T-helper 1 cell treated with Interleukin-12 subunit alpha and Interleukin-12 subunit beta and Interleukin-4 antibody, amounts not matched to agents 30 μg/mL and 1 μg/mL, for 36 hours (primary cell): Measurements from ENCODE around the gene TNFRSF6B.
A peak's percentile ranks its signal among the peaks of the same experiment; 100 is the strongest.
"Not testable (repeated sequence)": the region's sequence is repeated elsewhere in the genome, so short reads cannot be mapped to it uniquely, and the experiment has no call there.

Source experiments
- H3K27ac Mint-ChIP-seq: one replicate; pipeline ENCODE4 v1.8.0; 2021; ENCODE audit warnings: mild to moderate bottlenecking, mixed read lengths
- H3K27me3 Mint-ChIP-seq: one replicate; pipeline ENCODE4 v1.8.0; 2021; ENCODE audit warnings: low read depth, mixed read lengths
- H3K36me3 Mint-ChIP-seq: one replicate; pipeline ENCODE4 v1.8.0; 2021; ENCODE audit warnings: low read depth, mixed read lengths
- H3K4me1 Mint-ChIP-seq: one replicate; pipeline ENCODE4 v1.8.0; 2021; ENCODE audit warnings: low read depth, mixed read lengths
- H3K4me3 Mint-ChIP-seq: one replicate; pipeline ENCODE4 v1.8.0; 2021; ENCODE audit warnings: mild to moderate bottlenecking, moderate library complexity, mixed read lengths
- H3K9me3 Mint-ChIP-seq: one replicate; pipeline ENCODE4 v1.8.0; 2021; ENCODE audit warnings: mixed read lengths

TNFRSF6B gene

DNA sequence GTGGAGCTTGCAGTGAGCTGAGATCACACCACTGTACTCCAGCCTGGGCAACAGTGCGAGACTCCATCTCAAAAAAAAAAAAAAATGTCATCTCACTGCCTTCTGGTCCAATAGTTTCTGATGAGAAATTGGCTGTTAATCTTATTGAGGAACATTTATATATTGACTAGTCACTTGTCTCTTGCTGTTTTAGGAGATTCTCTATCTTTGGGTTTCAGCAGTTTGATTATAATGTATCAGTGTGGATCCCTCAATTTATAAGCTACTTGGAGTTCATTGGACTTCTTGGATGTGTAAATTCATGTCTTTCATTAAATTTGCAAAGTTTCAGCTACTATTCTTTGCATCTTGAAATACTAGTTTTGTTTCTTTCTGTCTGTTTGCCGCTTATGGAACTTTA is 22.5 kb downstream of the TNFRSF6B start:
- Mint-ChIP-seq H3K9me3 (peaks cover 16% of the 10 kb centered on the region), H3K36me3 (peaks cover 61% of the 10 kb centered on the region), H3K27me3 (no peaks in the 10 kb centered on the region), H3K27ac (no peak overlapping the region), H3K4me3 (no peak overlapping the region), H3K4me1 (peaks cover 16% of the 10 kb centered on the region)

- peaks cover 17% of the 10 kb centered on the region for H3K4me1 Mint-ChIP-seq
- H3K27me3 Mint-ChIP-seq, H3K4me3 Mint-ChIP-seq: not testable (repeated sequence)
- peaks cover 52% of the 10 kb centered on the region for H3K36me3 Mint-ChIP-seq
- peak overlapping the region; percentile 19 for H3K27ac Mint-ChIP-seq
- peaks cover 12% of the 10 kb centered on the region for H3K9me3 Mint-ChIP-seq
Measured at GRCh38 chr20:63722967-63723622, 26.6 kb downstream of the TNFRSF6B start.

DNA sequence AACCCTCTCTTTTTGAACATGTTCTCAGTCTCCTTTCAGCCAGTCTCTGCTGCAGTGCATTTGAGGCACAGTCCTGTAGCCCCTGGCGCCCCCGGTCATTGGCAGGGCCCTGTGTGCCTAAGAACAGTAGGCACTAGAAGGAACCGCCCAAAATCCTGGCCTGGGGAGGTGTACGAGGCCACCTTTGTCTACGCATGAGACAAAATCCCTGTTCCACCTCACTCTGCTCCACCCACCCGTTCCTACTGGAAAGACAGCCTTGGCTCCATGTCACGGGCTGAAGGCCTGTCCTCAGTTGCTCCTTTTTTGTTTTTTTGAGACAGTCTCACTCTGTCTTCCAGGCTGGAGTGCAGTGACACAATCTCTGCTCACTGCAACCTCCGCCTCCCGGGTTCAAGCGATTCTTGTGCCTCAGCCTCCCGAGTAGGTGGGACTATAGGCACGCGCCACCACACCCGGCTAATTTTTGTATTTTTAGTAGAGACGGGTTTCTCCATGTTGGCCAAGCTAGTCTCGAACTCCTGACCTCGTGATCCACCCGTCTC is 33.8 kb downstream of the TNFRSF6B start:
- H3K4me1 Mint-ChIP-seq = peaks cover 31% of the 10 kb centered on the region
- not testable (repeated sequence) for H3K9me3 Mint-ChIP-seq, H3K27me3 Mint-ChIP-seq, H3K27ac Mint-ChIP-seq
- H3K36me3 Mint-ChIP-seq = peaks cover 33% of the 10 kb centered on the region
- H3K4me3 Mint-ChIP-seq = peak overlapping the region; percentile 36

- peaks cover 27% of the 10 kb centered on the region for H3K36me3 Mint-ChIP-seq
- H3K4me1 Mint-ChIP-seq = peaks cover 37% of the 10 kb centered on the region
- no peak overlapping the region for H3K27ac Mint-ChIP-seq
Measured at GRCh38 chr20:63731410-63731809, 35.0 kb downstream of the TNFRSF6B start.

GRCh38 chr20:63732118-63733095 is 36.0 kb downstream of the TNFRSF6B start:
- no peaks in the 10 kb centered on the region for H3K27me3 Mint-ChIP-seq
- H3K4me1 Mint-ChIP-seq = peaks cover 34% of the 10 kb centered on the region
- no peak overlapping the region for H3K27ac Mint-ChIP-seq
- H3K4me3 Mint-ChIP-seq = no peak overlapping the region
- no peaks in the 10 kb centered on the region for H3K9me3 Mint-ChIP-seq
- H3K36me3 Mint-ChIP-seq = peaks cover 20% of the 10 kb centered on the region

More at GRCh38 chr20:63731410-63731809, 35.0 kb downstream of the TNFRSF6B start:
- H3K27me3 Mint-ChIP-seq = no peaks in the 10 kb centered on the region
- H3K4me3 Mint-ChIP-seq = no peak overlapping the region
- no peaks in the 10 kb centered on the region for H3K9me3 Mint-ChIP-seq

DNA sequence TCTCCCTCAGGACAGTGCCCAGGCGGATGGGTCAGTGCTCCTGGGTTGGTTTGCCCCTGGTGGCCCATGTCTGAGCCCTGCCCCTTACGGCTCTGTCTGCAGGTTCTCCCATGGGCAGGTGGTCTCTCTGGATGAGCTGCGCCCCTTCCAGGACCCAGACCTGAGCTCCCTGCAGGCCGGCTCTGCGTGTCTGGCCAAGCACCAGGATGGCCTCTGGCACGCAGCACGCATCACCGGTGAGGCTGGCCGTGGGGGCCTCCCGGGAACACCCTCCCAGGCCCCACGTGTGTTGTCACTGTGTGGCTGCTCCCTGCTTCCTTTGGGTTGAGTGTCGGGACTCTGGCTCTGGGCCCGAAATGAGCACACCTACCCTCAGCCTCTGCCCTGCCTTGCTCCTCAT is 36.7 kb downstream of the TNFRSF6B start:
- H3K9me3 Mint-ChIP-seq = no peaks in the 10 kb centered on the region
- H3K27ac Mint-ChIP-seq = peak overlapping the region; percentile 37
- peaks cover 31% of the 10 kb centered on the region for H3K4me1 Mint-ChIP-seq
- no peak overlapping the region for H3K4me3 Mint-ChIP-seq
- peaks cover 18% of the 10 kb centered on the region for H3K36me3 Mint-ChIP-seq
- no peaks in the 10 kb centered on the region for H3K27me3 Mint-ChIP-seq

DNA sequence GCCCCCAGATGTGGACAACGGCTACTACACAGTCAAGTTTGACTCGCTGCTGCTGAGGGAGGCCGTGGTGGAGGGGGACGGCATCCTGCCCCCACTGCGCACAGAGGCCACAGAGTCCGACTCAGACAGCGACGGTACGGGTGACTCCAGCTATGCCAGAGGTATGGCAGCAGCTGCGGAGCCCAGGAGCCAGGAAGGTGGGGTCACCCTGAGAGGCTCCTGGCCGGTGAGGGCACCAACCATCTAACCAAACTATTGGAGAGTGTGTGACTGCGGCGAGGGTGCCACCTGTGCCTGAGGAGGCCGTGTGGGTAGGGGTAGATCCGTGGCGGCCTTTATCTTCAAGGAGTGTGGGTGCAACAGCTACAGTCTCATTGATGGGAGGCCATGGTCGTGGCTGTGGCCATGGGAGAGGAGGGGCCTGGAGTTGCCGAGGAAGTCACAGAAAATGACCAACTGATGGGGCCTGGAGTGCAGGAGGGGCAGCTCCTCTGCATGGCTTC is 37.2 kb downstream of the TNFRSF6B start:
- Mint-ChIP-seq H3K4me3 (no peak overlapping the region), H3K36me3 (peaks cover 14% of the 10 kb centered on the region), H3K9me3 (no peaks in the 10 kb centered on the region), H3K27me3 (no peaks in the 10 kb centered on the region), H3K27ac (peak overlapping the region; percentile 37), H3K4me1 (peaks cover 27% of the 10 kb centered on the region)

GRCh38 chr20:63734111-63734945 is 37.9 kb downstream of the TNFRSF6B start:
- Mint-ChIP-seq H3K36me3 (peaks cover 12% of the 10 kb centered on the region), H3K27me3 (no peaks in the 10 kb centered on the region), H3K9me3 (no peaks in the 10 kb centered on the region), H3K27ac (peak overlapping the region; percentile 19), H3K4me1 (peaks cover 22% of the 10 kb centered on the region), H3K4me3 (no peak overlapping the region)

DNA sequence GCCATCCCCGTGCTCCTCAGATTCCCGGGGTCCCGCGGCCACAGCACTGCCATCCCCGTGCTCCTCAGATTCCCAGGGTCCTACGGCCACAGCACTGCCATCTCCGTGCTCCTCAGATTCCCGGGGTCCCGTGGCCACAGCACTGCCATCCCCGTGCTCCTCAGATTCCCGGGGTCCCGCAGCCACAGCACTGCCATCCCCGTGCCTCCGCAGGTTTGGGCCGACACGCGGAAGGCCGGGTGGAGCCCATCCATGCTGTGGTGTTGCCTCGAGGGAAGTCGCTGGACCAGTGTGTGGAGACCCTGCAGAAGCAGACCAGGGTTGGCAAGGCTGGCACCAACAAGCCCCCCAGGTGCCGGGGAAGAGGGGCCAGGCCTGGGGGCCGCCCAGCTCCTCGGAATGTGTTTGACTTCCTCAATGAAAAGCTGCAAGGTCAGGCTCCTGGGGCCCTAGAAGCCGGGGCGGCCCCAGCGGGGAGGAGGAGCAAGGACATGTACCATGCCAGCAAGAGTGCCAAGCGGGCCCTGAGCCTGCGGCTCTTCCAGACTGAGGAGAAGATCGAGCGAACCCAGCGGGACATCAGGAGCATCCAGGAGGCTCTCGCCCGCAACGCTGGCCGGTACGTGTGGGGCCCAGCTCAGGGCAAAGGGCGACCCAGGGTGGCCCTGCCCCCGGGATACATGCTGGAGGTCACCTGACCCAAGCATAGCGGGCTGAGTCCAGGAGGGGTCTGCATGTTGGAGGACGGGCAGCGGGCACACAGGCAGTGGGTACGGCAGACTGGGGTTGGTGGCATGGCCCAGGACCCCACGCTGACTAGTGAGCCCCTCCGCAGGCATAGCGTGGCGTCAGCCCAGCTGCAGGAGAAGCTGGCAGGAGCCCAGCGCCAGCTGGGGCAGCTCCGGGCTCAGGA is 38.8 kb downstream of the TNFRSF6B start:
- no peaks in the 10 kb centered on the region for H3K9me3 Mint-ChIP-seq
- peaks cover 16% of the 10 kb centered on the region for H3K4me1 Mint-ChIP-seq
- no peaks in the 10 kb centered on the region for H3K27me3 Mint-ChIP-seq
- H3K4me3 Mint-ChIP-seq = no peak overlapping the region
- H3K36me3 Mint-ChIP-seq = peaks cover 9% of the 10 kb centered on the region
- no peak overlapping the region for H3K27ac Mint-ChIP-seq

DNA sequence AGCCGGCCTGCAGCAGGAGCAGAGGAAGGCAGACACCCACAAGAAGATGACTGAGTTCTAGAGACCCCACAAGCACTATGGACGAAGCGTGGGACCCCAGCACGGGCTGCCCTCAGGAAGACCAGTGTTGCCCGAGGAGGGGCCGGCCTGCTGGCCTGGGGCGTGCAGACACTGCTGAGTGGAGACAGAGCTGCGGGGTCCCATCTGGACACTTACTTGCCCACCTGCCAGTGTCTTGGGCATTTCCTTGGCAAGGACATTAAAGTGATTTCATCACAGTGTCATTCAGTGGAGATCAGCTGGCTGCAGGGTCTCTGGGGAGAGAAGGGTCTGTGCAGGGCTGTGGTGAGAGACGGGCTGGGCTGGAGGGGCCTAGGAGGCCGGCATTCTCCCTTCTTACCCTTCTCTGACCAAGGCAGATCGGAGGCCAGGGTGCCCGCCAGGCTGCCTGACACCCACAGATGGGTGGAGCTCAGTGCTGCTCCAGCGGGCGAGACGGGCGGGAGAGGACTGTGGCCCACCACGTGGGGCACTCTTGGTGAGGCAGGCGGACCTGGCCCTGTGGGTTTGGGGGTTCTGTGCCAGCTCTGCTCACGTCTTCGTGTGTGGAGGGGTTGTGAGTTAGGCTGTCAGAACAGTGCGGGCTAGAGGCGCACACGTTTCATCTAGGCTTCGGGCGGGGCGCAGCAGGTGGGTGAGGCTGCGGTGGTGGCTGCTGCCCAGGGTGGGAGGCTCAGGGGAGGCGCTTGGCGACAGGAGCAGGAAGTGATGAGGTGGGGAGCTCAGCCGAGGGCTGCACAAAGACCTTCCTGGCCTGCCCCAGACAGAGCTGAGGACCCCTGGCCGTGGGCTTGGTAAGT is 39.6 kb downstream of the TNFRSF6B start, which contains the start of gene LIME1:
TSS of gene LIME1 (plus strand) at position 806 of the 860 bp plus-strand sequence. CDS start 886 bp downstream, outside the sequence.
- H3K36me3 Mint-ChIP-seq = peaks cover 9% of the 10 kb centered on the region
- peak within 1 kb of the TSS; percentile 79 for H3K4me3 Mint-ChIP-seq
- H3K4me1 Mint-ChIP-seq = peaks cover 15% of the 10 kb centered on the region
- H3K9me3 Mint-ChIP-seq = no peaks in the 10 kb centered on the region
- H3K27me3 Mint-ChIP-seq = no peaks in the 10 kb centered on the region
- peak within 1 kb of the TSS; percentile 75 for H3K27ac Mint-ChIP-seq

DNA sequence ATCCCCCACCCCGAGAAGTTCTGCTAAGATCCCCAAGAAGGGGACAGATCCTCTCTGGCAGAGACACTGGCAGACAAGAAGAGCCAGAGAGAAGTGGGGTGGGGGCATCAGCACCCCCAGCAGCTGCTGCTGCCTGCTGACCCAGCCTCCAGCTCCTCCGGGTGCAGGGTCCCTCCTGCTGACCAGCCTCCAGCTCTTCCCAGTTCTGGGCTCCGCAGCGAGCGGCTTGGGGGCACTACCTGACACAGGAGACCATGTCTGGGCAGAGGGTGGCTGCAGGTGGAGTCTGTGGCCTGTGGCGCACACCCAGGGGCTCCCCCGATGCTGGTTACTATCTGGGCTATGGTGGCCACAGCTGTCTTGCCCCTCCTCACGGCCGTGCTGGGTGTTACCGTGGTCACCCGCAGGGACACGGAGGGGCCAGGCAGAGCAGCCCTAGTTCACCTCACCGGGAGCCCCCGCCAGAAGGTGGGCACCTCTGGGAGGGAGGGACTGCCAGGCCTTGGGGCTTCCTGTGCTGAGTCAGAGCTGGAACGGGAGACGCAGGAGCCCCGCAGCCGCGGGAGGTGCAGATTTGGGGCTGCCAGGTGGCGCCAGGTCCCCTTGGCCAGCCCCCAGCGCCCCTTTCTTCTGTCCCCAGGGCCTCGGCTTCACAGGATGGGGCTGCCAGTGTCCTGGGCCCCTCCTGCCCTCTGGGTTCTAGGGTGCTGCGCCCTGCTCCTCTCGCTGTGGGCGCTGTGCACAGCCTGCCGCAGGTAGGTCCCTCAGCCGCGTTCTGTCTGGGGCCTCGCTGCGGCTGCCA is 40.6 kb downstream of the TNFRSF6B start:
- Mint-ChIP-seq H3K4me1 (peaks cover 15% of the 10 kb centered on the region), H3K27ac (peak overlapping the region; percentile 75), H3K36me3 (peaks cover 9% of the 10 kb centered on the region), H3K27me3 (no peaks in the 10 kb centered on the region), H3K4me3 (peak overlapping the region; percentile 79), H3K9me3 (no peaks in the 10 kb centered on the region)

- Mint-ChIP-seq H3K36me3 (peaks cover 9% of the 10 kb centered on the region), H3K4me1 (peaks cover 15% of the 10 kb centered on the region), H3K4me3 (no peak overlapping the region), H3K27me3 (no peaks in the 10 kb centered on the region), H3K9me3 (no peaks in the 10 kb centered on the region), H3K27ac (no peak overlapping the region)
Measured at GRCh38 chr20:63737695-63737944, 41.2 kb downstream of the TNFRSF6B start.
